ENCODE results near the gene TIGIT.

TIGIT gene

GRCh38 chr3:114295946-114296345 lies 2.1 kb downstream of the TIGIT start:
- H3K27me3 ChIP-seq (ENCODE audit: insufficient read depth, insufficient read length) = no peaks in the 10 kb centered on the region
- peaks cover 5% of the 10 kb centered on the region for H3K4me1 ChIP-seq (ENCODE audit: insufficient read depth, insufficient read length)
- H3K9ac ChIP-seq (ENCODE audit: insufficient read length, low read depth) = no peak overlapping the region
- no peaks in the 10 kb centered on the region for H3K36me3 ChIP-seq (ENCODE audit: insufficient read depth, insufficient read length, low read length)
- TF ChIP-seq SUZ12 (IDR thresholded peaks at IDR 0.05; ENCODE audit: extremely low read depth, insufficient read depth, insufficient read length) = no peak
- TF ChIP-seq YY1 (IDR thresholded peaks at IDR 0.05; ENCODE audit: insufficient read depth, insufficient read length) = no peak
- no peak for DNase-seq (ENCODE audit: low read depth, low spot score)
- H3K4me3 ChIP-seq (ENCODE audit: insufficient read length, low read depth) = no peak overlapping the region
- H3K9me3 ChIP-seq (ENCODE audit: insufficient read depth, low read length) = no peaks in the 10 kb centered on the region

GRCh38 chr3:114299421-114299820 lies 5.6 kb downstream of the TIGIT start:
- TF ChIP-seq YY1 (IDR thresholded peaks at IDR 0.05; ENCODE audit: insufficient read depth, insufficient read length) (no peak), SUZ12 (IDR thresholded peaks at IDR 0.05; ENCODE audit: extremely low read depth, insufficient read depth, insufficient read length) (no peak)
- no peaks in the 10 kb centered on the region for H3K27me3 ChIP-seq (ENCODE audit: insufficient read depth, insufficient read length)
- no peak overlapping the region for H3K9ac ChIP-seq (ENCODE audit: insufficient read length, low read depth)
- no peaks in the 10 kb centered on the region for H3K4me1 ChIP-seq (ENCODE audit: insufficient read depth, insufficient read length)
- no peaks in the 10 kb centered on the region for H3K9me3 ChIP-seq (ENCODE audit: insufficient read depth, low read length)
- peak; percentile 16 for DNase-seq (ENCODE audit: low read depth, low spot score)
- H3K36me3 ChIP-seq (ENCODE audit: insufficient read depth, insufficient read length, low read length) = no peaks in the 10 kb centered on the region
- no peak overlapping the region for H3K4me3 ChIP-seq (ENCODE audit: insufficient read length, low read depth)

GRCh38 chr3:114299941-114300624 lies 6.3 kb downstream of the TIGIT start:
- TF ChIP-seq YY1 (IDR thresholded peaks at IDR 0.05; ENCODE audit: insufficient read depth, insufficient read length) (no peak), ZNF274 (IDR thresholded peaks at IDR 0.05; ENCODE audit: low read depth, low read length) (no peak), SUZ12 (IDR thresholded peaks at IDR 0.05; ENCODE audit: extremely low read depth, insufficient read depth, insufficient read length) (no peak)
- Histone ChIP-seq H3K9ac (ENCODE audit: insufficient read length, low read depth) (no peak overlapping the region), H3K4me3 (ENCODE audit: insufficient read length, low read depth) (no peak overlapping the region), H3K27me3 (ENCODE audit: insufficient read depth, insufficient read length) (no peaks in the 10 kb centered on the region), H3K4me1 (ENCODE audit: insufficient read depth, insufficient read length) (no peaks in the 10 kb centered on the region), H3K9me3 (ENCODE audit: insufficient read depth, low read length) (no peaks in the 10 kb centered on the region), H3K36me3 (ENCODE audit: insufficient read depth, insufficient read length, low read length) (no peaks in the 10 kb centered on the region)
- DNase-seq (ENCODE audit: low read depth, low spot score) = no peak

- H3K4me1 ChIP-seq (ENCODE audit: insufficient read depth, insufficient read length) = no peaks in the 10 kb centered on the region
- no peak for DNase-seq (ENCODE audit: low read depth, low spot score)
- H3K36me3 ChIP-seq (ENCODE audit: insufficient read depth, insufficient read length, low read length) = no peaks in the 10 kb centered on the region
- H3K9ac ChIP-seq (ENCODE audit: insufficient read length, low read depth) = no peak overlapping the region
- H3K27me3 ChIP-seq (ENCODE audit: insufficient read depth, insufficient read length) = no peaks in the 10 kb centered on the region
- no peak for TF ChIP-seq ZNF274 (IDR thresholded peaks at IDR 0.05; ENCODE audit: low read depth, low read length)
- TF ChIP-seq YY1 (IDR thresholded peaks at IDR 0.05; ENCODE audit: insufficient read depth, insufficient read length) = no peak
- no peak for TF ChIP-seq SUZ12 (IDR thresholded peaks at IDR 0.05; ENCODE audit: extremely low read depth, insufficient read depth, insufficient read length)
- no peaks in the 10 kb centered on the region for H3K9me3 ChIP-seq (ENCODE audit: insufficient read depth, low read length)
- H3K4me3 ChIP-seq (ENCODE audit: insufficient read length, low read depth) = no peak overlapping the region
Measured at GRCh38 chr3:114307222-114307830, 13.5 kb downstream of the TIGIT start.

- H3K9me3 ChIP-seq (ENCODE audit: insufficient read depth, low read length) = no peaks in the 10 kb centered on the region
- no peaks in the 10 kb centered on the region for H3K27me3 ChIP-seq (ENCODE audit: insufficient read depth, insufficient read length)
- no peaks in the 10 kb centered on the region for H3K36me3 ChIP-seq (ENCODE audit: insufficient read depth, insufficient read length, low read length)
- H3K9ac ChIP-seq (ENCODE audit: insufficient read length, low read depth) = no peak overlapping the region
- no peaks in the 10 kb centered on the region for H3K4me1 ChIP-seq (ENCODE audit: insufficient read depth, insufficient read length)
- TF ChIP-seq SUZ12 (IDR thresholded peaks at IDR 0.05; ENCODE audit: extremely low read depth, insufficient read depth, insufficient read length) = no peak
- no peak for TF ChIP-seq ZNF274 (IDR thresholded peaks at IDR 0.05; ENCODE audit: low read depth, low read length)
- TF ChIP-seq YY1 (IDR thresholded peaks at IDR 0.05; ENCODE audit: insufficient read depth, insufficient read length) = no peak
- H3K4me3 ChIP-seq (ENCODE audit: insufficient read length, low read depth) = no peak overlapping the region
- DNase-seq (ENCODE audit: low read depth, low spot score) = no peak
Measured at GRCh38 chr3:114307832-114308231, 14.0 kb downstream of the TIGIT start.

GRCh38 chr3:114308377-114308776 lies 14.5 kb downstream of the TIGIT start:
- H3K4me3 ChIP-seq (ENCODE audit: insufficient read length, low read depth) = no peak overlapping the region
- TF ChIP-seq ZNF274 (IDR thresholded peaks at IDR 0.05; ENCODE audit: low read depth, low read length) (no peak), SUZ12 (IDR thresholded peaks at IDR 0.05; ENCODE audit: extremely low read depth, insufficient read depth, insufficient read length) (no peak), YY1 (IDR thresholded peaks at IDR 0.05; ENCODE audit: insufficient read depth, insufficient read length) (no peak)
- no peak for DNase-seq (ENCODE audit: low read depth, low spot score)

GRCh38 chr3:114308830-114309229 lies 15.0 kb downstream of the TIGIT start:
- Histone ChIP-seq H3K27me3 (ENCODE audit: insufficient read depth, insufficient read length) (no peaks in the 10 kb centered on the region), H3K9me3 (ENCODE audit: insufficient read depth, low read length) (no peaks in the 10 kb centered on the region), H3K4me1 (ENCODE audit: insufficient read depth, insufficient read length) (no peaks in the 10 kb centered on the region), H3K36me3 (ENCODE audit: insufficient read depth, insufficient read length, low read length) (no peaks in the 10 kb centered on the region), H3K9ac (ENCODE audit: insufficient read length, low read depth) (no peak overlapping the region), H3K4me3 (ENCODE audit: insufficient read length, low read depth) (no peak overlapping the region)
- no peak for DNase-seq (ENCODE audit: low read depth, low spot score)
- TF ChIP-seq YY1 (IDR thresholded peaks at IDR 0.05; ENCODE audit: insufficient read depth, insufficient read length) = no peak
- TF ChIP-seq SUZ12 (IDR thresholded peaks at IDR 0.05; ENCODE audit: extremely low read depth, insufficient read depth, insufficient read length) = no peak
- TF ChIP-seq ZNF274 (IDR thresholded peaks at IDR 0.05; ENCODE audit: low read depth, low read length) = no peak

More at GRCh38 chr3:114308377-114308776, 14.5 kb downstream of the TIGIT start:
- Histone ChIP-seq H3K9ac (ENCODE audit: insufficient read length, low read depth) (no peak overlapping the region), H3K27me3 (ENCODE audit: insufficient read depth, insufficient read length) (no peaks in the 10 kb centered on the region), H3K9me3 (ENCODE audit: insufficient read depth, low read length) (no peaks in the 10 kb centered on the region), H3K36me3 (ENCODE audit: insufficient read depth, insufficient read length, low read length) (no peaks in the 10 kb centered on the region), H3K4me1 (ENCODE audit: insufficient read depth, insufficient read length) (no peaks in the 10 kb centered on the region)
